Measurements from ENCODE around the gene HMGN1. TPM values are rescaled to one million over a fixed set of nuclear protein-coding genes. Genes with fewer than 3 reads are reported as not detected.
"Not testable (repeated sequence)": the region's sequence is repeated elsewhere in the genome, so short reads cannot be mapped to it uniquely, and the experiment has no call there.

HMGN1 gene
- polyA plus RNA-seq, 1 experiment = 288 TPM

DNA sequence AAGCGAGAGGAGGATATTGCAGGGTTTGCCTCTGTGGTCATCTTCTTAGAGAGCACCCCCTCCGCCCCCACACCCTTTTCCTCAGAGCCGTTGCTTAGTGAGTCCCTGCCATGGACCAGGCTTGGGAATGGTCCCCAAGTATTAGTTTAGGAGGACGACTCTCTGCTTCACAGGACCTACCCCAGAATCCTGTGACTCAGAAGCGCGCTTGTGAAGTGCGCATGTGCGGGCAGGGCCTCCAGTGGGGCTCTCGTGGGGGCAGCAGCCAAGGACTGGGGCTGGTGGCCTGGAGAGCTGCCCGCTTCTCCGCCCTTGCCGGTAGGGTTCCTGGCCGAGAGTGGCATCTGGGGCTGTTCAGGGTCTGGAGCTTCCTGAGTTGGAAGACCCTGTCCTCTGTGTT is 37.3 kb upstream of the HMGN1 start:
- DNase-seq (ENCODE audit: low read depth, low spot score) = no peak
- POLR2A ChIA-PET = interaction anchor here (1.0 to 1.3 kb wide), 2 partner anchors 38 to 203 kb away, joined by 3 to 5 read pairs; partner anchors contain the start of gene PSMG1
- peak overlapping the region; percentile 54 for H3K4me3 ChIP-seq (ENCODE audit: low read depth, low read length)
- H3K9me3 ChIP-seq (ENCODE audit: control insufficient read depth, insufficient read depth, low read length) = peaks cover 2% of the 10 kb centered on the region; the same call in 1 of the 2 replicates
- CTCF ChIA-PET = no interaction called here
- TF ChIP-seq, protein P1, sequence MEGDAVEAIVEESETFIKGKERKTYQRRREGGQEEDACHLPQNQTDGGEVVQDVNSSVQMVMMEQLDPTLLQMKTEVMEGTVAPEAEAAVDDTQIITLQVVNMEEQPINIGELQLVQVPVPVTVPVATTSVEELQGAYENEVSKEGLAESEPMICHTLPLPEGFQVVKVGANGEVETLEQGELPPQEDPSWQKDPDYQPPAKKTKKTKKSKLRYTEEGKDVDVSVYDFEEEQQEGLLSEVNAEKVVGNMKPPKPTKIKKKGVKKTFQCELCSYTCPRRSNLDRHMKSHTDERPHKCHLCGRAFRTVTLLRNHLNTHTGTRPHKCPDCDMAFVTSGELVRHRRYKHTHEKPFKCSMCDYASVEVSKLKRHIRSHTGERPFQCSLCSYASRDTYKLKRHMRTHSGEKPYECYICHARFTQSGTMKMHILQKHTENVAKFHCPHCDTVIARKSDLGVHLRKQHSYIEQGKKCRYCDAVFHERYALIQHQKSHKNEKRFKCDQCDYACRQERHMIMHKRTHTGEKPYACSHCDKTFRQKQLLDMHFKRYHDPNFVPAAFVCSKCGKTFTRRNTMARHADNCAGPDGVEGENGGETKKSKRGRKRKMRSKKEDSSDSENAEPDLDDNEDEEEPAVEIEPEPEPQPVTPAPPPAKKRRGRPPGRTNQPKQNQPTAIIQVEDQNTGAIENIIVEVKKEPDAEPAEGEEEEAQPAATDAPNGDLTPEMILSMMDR (IDR thresholded peaks at IDR 0.05; ENCODE audit: low read depth, low read length) = no peak
- H3K27ac ChIP-seq (ENCODE audit: low read depth, low read length) = no peak overlapping the region
- no peaks in the 10 kb centered on the region for H3K27me3 ChIP-seq (ENCODE audit: control insufficient read depth, insufficient read depth, low read length)

DNA sequence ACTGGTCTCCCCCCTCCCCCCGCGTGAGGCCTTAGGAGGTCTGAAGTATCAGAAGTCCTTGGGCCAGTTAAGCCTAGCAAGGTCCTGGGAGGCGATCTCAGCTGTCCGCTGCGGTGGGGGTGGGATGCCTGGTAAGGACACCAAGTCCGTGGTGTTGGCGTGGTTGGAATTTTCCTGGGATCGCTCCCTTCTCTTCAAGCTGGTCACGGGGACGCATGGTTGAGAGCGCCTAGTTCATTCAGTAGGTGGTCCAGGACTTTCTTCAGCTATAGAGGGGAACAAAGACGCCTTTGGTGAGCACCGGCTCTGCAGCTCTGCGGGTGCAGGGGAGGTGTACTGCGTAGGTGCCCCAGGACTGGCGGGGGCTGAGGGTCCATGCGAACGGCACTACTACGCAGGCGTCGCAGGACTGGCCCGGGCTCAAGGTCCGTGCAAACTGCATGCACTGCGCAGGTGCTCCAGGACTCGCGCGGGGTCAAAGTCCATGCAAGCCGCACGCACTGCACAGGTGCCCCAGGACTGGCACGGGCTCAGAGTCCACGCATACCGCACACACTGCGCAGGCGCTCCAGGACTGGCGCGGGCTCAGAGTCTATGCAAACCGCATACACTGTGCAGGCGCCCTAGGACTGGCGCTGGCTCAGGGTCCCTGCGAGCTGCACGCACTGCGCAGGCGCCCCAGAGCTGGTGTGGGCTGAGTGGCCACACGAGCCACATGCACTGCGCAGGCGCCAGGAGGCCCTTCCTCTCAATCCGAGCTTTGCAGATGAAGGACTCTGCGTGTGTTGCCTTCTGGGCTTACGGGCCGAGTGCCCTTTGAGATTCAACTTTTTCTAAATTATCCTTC is 36.6 kb upstream of the HMGN1 start:
- Histone ChIP-seq H3K9me3 (ENCODE audit: control insufficient read depth, insufficient read depth, low read length) (peaks cover 2% of the 10 kb centered on the region; the same call in 1 of the 2 replicates), H3K27me3 (ENCODE audit: control insufficient read depth, insufficient read depth, low read length) (no peaks in the 10 kb centered on the region), H3K27ac (ENCODE audit: low read depth, low read length) (no peak overlapping the region), H3K4me3 (ENCODE audit: low read depth, low read length) (peak overlapping the region; percentile 54)
- CTCF ChIA-PET = no interaction called here
- POLR2A ChIA-PET = interaction anchor here (1.0 to 1.3 kb wide), 2 partner anchors 37 to 202 kb away, joined by 3 to 5 read pairs; partner anchors contain the start of gene PSMG1
- TF ChIP-seq, protein P1 (IDR thresholded peaks at IDR 0.05; ENCODE audit: low read depth, low read length) = no peak
- DNase-seq (ENCODE audit: low read depth, low spot score) = peak; percentile 60

DNA sequence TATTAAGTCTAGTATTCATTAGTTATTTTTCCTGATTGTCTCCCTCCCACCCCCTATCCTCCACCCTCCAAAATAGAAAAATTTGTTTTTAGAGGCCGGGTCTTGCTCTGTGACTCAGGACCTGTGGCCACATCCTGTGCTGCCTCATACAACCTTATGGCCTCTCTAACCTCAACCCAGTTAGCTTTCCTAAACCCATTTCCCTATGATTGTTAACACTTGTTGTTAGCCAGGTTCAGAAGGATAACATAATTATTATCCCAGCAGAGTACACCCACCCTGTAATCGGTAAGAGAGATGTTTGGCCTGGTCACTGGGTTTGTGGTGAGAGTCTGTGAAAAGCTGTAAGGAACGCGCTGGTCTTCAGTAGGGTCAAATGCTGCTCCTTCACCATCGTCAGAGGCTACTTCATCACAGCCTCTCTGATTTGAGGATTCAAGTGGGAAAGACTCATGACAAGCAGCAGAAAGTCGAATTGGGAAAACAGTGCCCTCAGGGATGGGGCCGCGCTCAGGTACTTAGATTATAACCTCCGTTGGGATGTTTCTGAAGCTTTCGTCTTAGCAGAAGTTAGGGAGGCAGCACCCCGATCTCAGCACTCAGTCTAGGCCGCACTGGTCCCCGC is 35.9 kb upstream of the HMGN1 start:
- TF ChIP-seq, protein P1 (IDR thresholded peaks at IDR 0.05; ENCODE audit: low read depth, low read length) = no peak
- Histone ChIP-seq H3K27me3 (ENCODE audit: control insufficient read depth, insufficient read depth, low read length) (no peaks in the 10 kb centered on the region), H3K9me3 (ENCODE audit: control insufficient read depth, insufficient read depth, low read length) (peaks cover 2% of the 10 kb centered on the region; the same call in 1 of the 2 replicates), H3K27ac (ENCODE audit: low read depth, low read length) (no peak overlapping the region), H3K4me3 (ENCODE audit: low read depth, low read length) (no peak overlapping the region)
- DNase-seq (ENCODE audit: low read depth, low spot score) = no peak
- ChIA-PET POLR2A (interaction anchor here (1.3 kb wide), 1 partner anchor 202 kb away, joined by 5 read pairs; the partner anchor contains the start of gene PSMG1), CTCF (no interaction called here)

DNA sequence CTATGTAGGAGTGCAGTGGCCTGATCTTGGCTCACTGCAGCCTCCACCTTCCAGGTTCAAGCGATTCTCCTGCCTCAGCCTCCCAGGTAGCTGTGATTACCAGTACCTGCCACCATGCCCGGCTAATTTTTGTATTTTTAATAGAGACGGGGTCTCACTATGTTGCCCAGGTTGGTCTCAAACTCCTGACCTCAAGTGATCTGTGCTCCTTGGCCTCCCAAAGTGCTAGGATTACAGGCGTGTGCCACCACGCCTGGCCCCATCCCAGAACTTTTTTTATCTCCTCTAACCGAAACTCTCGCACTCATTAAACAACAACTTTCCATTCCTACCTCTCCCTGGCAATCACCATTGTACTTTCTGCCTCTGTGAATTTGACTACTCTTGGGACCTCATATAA is 33.2 kb upstream of the HMGN1 start:
- DNase-seq (ENCODE audit: low read depth, low spot score); H3K27ac ChIP-seq (ENCODE audit: low read depth, low read length); H3K27me3 ChIP-seq (ENCODE audit: control insufficient read depth, insufficient read depth, low read length); POLR2A ChIA-PET; CTCF ChIA-PET; H3K4me3 ChIP-seq (ENCODE audit: low read depth, low read length); H3K9me3 ChIP-seq (ENCODE audit: control insufficient read depth, insufficient read depth, low read length): not testable (repeated sequence)

DNA sequence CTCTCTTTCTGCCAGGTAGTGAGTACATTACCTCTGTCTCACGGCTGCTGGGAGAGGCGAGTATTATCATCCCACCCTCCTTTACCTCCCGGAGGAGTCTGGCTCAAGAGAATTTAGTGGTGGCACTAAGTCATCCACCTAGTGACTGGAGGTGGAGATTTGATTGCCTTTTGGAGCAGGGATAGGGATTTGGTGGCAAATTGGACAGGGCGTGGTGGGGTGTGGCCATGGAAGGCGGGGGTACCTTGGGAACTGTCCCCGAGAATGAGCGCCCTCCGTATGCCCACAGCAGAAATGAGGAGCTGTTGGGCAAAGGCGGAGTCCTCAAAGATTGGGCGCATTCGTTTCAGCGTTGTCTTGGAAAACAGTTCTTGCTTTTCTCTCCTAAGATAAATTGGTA is 32.1 kb upstream of the HMGN1 start:
- no peak for DNase-seq (ENCODE audit: low read depth, low spot score)
- ChIA-PET CTCF (no interaction called here), POLR2A (interaction anchor here (1.3 kb wide), 1 partner anchor 67 kb away, joined by 9 read pairs; the partner anchor contains the start of gene BRWD1)
- TF ChIP-seq, protein P1 (IDR thresholded peaks at IDR 0.05; ENCODE audit: low read depth, low read length) = no peak
- Histone ChIP-seq H3K27ac (ENCODE audit: low read depth, low read length) (peak overlapping the region; percentile 81), H3K9me3 (ENCODE audit: control insufficient read depth, insufficient read depth, low read length) (no peaks in the 10 kb centered on the region; the same call in 1 of the 2 replicates), H3K4me3 (ENCODE audit: low read depth, low read length) (peak overlapping the region; percentile 82), H3K27me3 (ENCODE audit: control insufficient read depth, insufficient read depth, low read length) (peaks cover 3% of the 10 kb centered on the region)
